Liver (tissue), 9 donors: Measurements from ENCODE around the gene RTEL1. TPM values are rescaled to one million over a fixed set of nuclear protein-coding genes. Genes with fewer than 3 reads are reported as not detected.

ENCODE experiments used
- DNase-seq: peaks from one replicate; pipeline ENCODE4 v3.0.0-alpha.2; 2017; ENCODE audit warnings: low spot score
- H3K27ac ChIP-seq, 2 donors: one replicate each; pipeline ENCODE4 v1.7.0; 2013; ENCODE audit warnings: inconsistent platforms in 2 of 2, low read length in 2 of 2, control low read depth in 1 of 2, low read depth in 1 of 2, mild to moderate bottlenecking in 1 of 2
- H3K27me3 ChIP-seq, 4 donors: one replicate each; pipeline versions ENCODE4 v1.6.1 to v1.7.0; 2013; ENCODE audit warnings: low read length in 3 of 4, inconsistent platforms in 1 of 4, mild to moderate bottlenecking in 1 of 4, moderate library complexity in 1 of 4; ENCODE audit not compliant: control insufficient read depth in 4 of 4, insufficient read depth in 4 of 4
- H3K36me3 ChIP-seq, 4 donors: one replicate each; pipeline versions ENCODE4 v1.6.1 to v1.7.0; 2013; ENCODE audit warnings: low read length in 3 of 4, mild to moderate bottlenecking in 3 of 4, low read depth in 1 of 4, moderate library complexity in 1 of 4; ENCODE audit not compliant: control insufficient read depth in 4 of 4, insufficient read depth in 3 of 4
- H3K4me1 ChIP-seq, 4 donors: one replicate each; pipeline versions ENCODE4 v1.6.1 to v1.7.0; 2013; ENCODE audit warnings: low read length in 3 of 4, mild to moderate bottlenecking in 3 of 4, moderate library complexity in 1 of 4; ENCODE audit not compliant: control insufficient read depth in 4 of 4, insufficient read depth in 4 of 4
- H3K4me3 ChIP-seq, 3 donors: one replicate each; pipeline versions ENCODE4 v1.6.1 to v1.7.0; 2013; ENCODE audit warnings: low read length in 3 of 3, control low read depth in 1 of 3, low read depth in 1 of 3, mild to moderate bottlenecking in 1 of 3
- H3K9ac ChIP-seq, 2 donors: one replicate each; pipeline ENCODE4 v1.7.0; 2013; ENCODE audit warnings: low read length in 2 of 2, mild to moderate bottlenecking in 2 of 2, moderate library complexity in 2 of 2, control low read depth in 1 of 2, low read depth in 1 of 2
- H3K9me3 ChIP-seq, 4 donors: one replicate each; pipeline versions ENCODE4 v1.6.1 to v1.7.0; 2013; ENCODE audit warnings: low read length in 3 of 4; ENCODE audit not compliant: control insufficient read depth in 4 of 4
- EGR1 ChIP-seq, 2 donors: IDR thresholded peaks; 2 replicates each; pipeline ENCODE4 v1.6.1; 2016 to 2018; ENCODE audit warnings: antibody characterized with exemption in 2 of 2, low read depth in 2 of 2
- HNF4A ChIP-seq, 2 donors: conservative IDR thresholded peaks; 2 replicates each; pipeline ENCODE4 v1.6.1; 2016; ENCODE audit warnings: antibody characterized with exemption in 2 of 2, mild to moderate bottlenecking in 2 of 2
- HNF4G ChIP-seq: IDR thresholded peaks from 2 replicates; pipeline ENCODE4 v1.6.1; 2016; ENCODE audit warnings: antibody characterized with exemption
- JUND ChIP-seq, 2 donors: IDR thresholded peaks; 2 replicates each; pipeline ENCODE4 v1.6.1; 2016; ENCODE audit warnings: antibody characterized with exemption in 2 of 2
- RAD21 ChIP-seq, 2 donors: IDR thresholded peaks; 2 replicates each; pipeline ENCODE4 v1.6.1; 2016; ENCODE audit warnings: antibody characterized with exemption in 2 of 2, mild to moderate bottlenecking in 2 of 2
- ZBTB33 ChIP-seq: IDR thresholded peaks from 2 replicates; pipeline ENCODE4 v1.6.1; 2016; ENCODE audit warnings: antibody characterized with exemption
- WGBS: extraction: QIAGEN DNeasy Blood & Tissue Kit; methylation state at CpG from one replicate; pipeline ENCODE4 v1.1.7; 2013; 5-methylcytosine and 5-hydroxymethylcytosine counted together
- polyA plus RNA-seq, 2 donors: library from polyadenylated mRNA; stranded (reverse) in 1 of 2; unstranded in 1 of 2; fragments of 200-250 nt in 1 of 2; fragments of >200 nt in 1 of 2; fragmentation: Nextera tagmentation in 1 of 2; extraction: Ambion mirVana in 1 of 2; gene quantifications; one replicate each; pipeline versions ENCODE4 v1.2.1 to v1.2.3, GENCODE V29; 2013 to 2015
- total RNA-seq, 2 donors: library from RNA; depleted of rRNA; stranded (reverse); fragments of >200 nt; gene quantifications; one replicate each; pipeline ENCODE4 v1.2.3, GENCODE V29; 2014
- donor health status: healthy.
- donor health status: healthy.
- donor health status: healthy.
- donor health status: healthy.
- donor health status: healthy.

The RTEL1 gene
- total and polyA plus RNA-seq, 4 donors: 3.7 to 16.9 (median 7.4) TPM

- Histone ChIP-seq H3K36me3 (peaks cover 0 to 3% (median 1%) of the 10 kb centered on the region in 4 donors), H3K4me1 (peaks cover 7 to 22% (median 13%) of the 10 kb centered on the region in 4 donors), H3K27me3 (no peaks in the 10 kb centered on the region), H3K9me3 (no peaks in the 10 kb centered on the region), H3K9ac (no peak overlapping the region), H3K27ac (no peak overlapping the region), H3K4me3 (no peak overlapping the region)
- 71% methylated on average over 25 of the region's 25 CpGs for WGBS
- no peak for DNase-seq
- TF ChIP-seq EGR1 (IDR thresholded peaks at IDR 0.05; ENCODE audit: low read depth in 2 of 2): no peak
- no peak for TF ChIP-seq HNF4G
- no peak for TF ChIP-seq ZBTB33
- TF ChIP-seq HNF4A (conservative IDR thresholded peaks at IDR 0.05): no peak
- no peak for TF ChIP-seq RAD21 (IDR thresholded peaks at IDR 0.05)
Measured at GRCh38 chr20:63695424-63696305, 37.6 kb downstream of the RTEL1 start.

- H3K27me3 ChIP-seq: no peaks in the 10 kb centered on the region
- no peaks in the 10 kb centered on the region for H3K9me3 ChIP-seq
- no peak for TF ChIP-seq ZBTB33
- H3K36me3 ChIP-seq: peaks cover 0 to 3% (median 1%) of the 10 kb centered on the region in 4 donors
- H3K27ac ChIP-seq: no peak overlapping the region
- WGBS: 41% methylated on average over 6 of the region's 6 CpGs
- no peak overlapping the region for H3K9ac ChIP-seq
- DNase-seq: peak; percentile 62
- peaks cover 7 to 22% (median 13%) of the 10 kb centered on the region in 4 donors for H3K4me1 ChIP-seq
- no peak overlapping the region for H3K4me3 ChIP-seq
Measured at GRCh38 chr20:63696306-63696627, 38.2 kb downstream of the RTEL1 start.

- peaks cover 0 to 3% (median under 1%) of the 10 kb centered on the region in 4 donors for H3K36me3 ChIP-seq
- H3K27me3 ChIP-seq: no peaks in the 10 kb centered on the region
- no peak for DNase-seq
- 39% methylated on average over 52 of the region's 52 CpGs for WGBS
- no peak within 1 kb of the TSS for H3K27ac ChIP-seq
- H3K9me3 ChIP-seq: no peaks in the 10 kb centered on the region
- H3K4me1 ChIP-seq: peaks cover 7 to 22% (median 13%) of the 10 kb centered on the region in 4 donors
- no peak within 1 kb of the TSS for H3K9ac ChIP-seq
- TF ChIP-seq HNF4A (conservative IDR thresholded peaks at IDR 0.05) (peak in 1 of 2 donors; percentile 10), JUND (IDR thresholded peaks at IDR 0.05) (no peak)
- no peak within 1 kb of the TSS for H3K4me3 ChIP-seq
Measured at GRCh38 chr20:63696628-63697356, 38.7 kb downstream of the RTEL1 start, which contains the start of gene TNFRSF6B. Gene TNFRSF6B (plus strand): TSS chr20:63696652. CDS start chr20:63696768, 116 bp downstream.
